Right renal cortex interstitium (tissue), 3 donors: ENCODE data around the gene BAG1. TPM values are rescaled to one million over a fixed set of nuclear protein-coding genes. Genes with fewer than 3 reads are reported as not detected.

ENCODE experiments used
- DNase-seq, 3 donors: peaks; one replicate each; pipeline ENCODE4 v3.0.0-alpha.2; 2013; ENCODE audit warnings: low read depth in 3 of 3, low spot score in 2 of 3
- polyA plus RNA-seq, 3 donors: library from polyadenylated mRNA; unstranded; fragments of 120-200 nt; gene quantifications; one replicate each; pipeline ENCODE4 v1.2.1, GENCODE V29; 2013; ENCODE audit not compliant: insufficient read length in 3 of 3

BAG1 gene
- polyA plus RNA-seq, 3 donors, result 76.0 to 82.0 (median 81.0) TPM

DNA sequence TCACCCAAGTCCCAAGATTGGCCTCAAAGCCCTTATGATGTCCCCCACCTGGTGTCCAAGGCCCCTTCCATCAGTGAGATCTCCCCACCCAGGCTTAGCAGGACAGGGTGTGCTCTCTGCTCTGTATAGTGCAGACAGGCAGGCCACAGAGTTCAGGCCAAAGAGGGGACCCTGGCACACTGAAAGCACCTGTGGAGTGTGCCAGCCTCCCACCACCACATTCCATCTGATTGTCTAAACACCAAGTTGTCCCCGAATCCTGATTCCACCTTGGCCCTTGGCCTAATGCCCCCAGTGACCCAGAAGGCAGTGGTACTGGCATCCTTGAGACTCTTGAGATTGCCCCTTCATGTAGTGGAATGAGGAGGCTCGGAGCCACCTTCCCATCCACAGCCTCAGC, 19.2 kb downstream of the BAG1 start:
- DNase-seq, result no peak

DNA sequence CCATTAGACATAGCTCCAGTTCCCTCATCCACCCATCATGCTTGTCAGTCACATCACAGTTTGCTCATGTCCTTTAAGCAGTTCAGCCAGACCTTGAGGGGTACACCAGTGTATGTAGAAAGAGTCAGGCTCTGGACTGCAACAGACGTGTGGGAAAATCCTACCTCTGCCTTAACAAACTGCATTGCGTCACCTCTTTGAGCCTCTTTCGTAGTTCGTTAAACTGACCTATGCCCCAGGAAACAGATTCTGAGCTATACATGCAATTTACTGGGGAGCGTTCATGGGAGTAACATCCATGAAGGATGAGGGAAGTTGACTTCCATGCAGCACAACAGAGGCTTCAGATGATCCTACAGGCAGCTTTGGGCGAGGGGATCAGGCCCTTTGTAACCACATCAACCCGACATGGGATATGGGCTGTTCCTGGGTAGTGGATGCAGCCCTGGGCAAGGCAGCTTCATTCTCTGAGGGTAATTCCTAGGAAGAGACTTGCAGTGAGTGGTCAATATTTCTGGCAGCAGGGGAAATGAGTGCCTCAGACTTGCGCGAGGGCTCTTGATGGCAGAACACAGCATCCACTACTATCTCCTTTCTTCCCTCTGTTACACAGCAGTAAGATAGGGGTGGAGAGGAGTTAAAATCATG, 20.2 kb downstream of the BAG1 start:
- no peak for DNase-seq

DNA sequence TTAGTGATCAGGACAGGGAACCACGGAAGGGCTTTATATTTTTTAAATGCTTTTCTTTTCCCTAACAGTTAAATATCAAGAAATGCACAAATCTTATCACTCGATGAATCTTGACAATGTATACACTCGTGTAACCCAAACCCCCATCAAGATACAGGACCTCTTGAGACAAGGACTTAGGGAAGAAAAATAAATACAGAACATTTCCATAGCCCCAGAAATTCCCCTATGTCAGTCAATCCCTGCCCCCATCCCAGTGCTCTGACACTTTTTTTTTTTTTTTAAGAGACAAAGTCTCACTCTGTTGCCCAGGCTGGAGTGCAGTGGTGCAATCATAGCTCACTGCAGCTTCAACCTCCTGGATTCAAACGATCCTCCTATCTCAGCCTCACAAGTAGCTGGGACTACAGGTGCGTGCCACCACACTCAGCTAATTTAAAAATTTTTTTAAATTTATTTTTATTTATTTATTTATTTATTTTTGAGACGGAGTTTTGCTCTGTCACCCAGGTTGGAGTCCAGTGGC, 21.8 kb downstream of the BAG1 start:
- no peak for DNase-seq

DNA sequence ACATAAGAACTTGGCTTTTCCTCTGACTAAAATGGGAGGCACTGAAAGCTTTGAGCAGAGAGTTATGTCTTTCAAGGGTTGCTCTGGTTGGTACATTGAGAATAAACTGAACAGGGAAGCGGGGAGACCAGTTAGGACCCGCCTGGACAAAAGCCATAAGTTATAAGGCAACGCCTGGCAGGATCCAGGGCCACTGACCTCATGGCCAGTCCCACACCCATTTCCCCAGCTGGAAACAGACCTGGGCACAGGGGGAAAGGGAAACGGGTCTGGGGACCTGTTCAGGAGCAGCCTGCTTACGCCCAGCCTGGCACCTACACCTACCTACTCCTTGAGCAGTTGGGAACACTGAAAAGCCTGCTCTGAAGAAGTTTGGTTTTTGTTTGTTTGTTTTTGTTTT, 23.2 kb downstream of the BAG1 start:
- DNase-seq, result no peak

DNA sequence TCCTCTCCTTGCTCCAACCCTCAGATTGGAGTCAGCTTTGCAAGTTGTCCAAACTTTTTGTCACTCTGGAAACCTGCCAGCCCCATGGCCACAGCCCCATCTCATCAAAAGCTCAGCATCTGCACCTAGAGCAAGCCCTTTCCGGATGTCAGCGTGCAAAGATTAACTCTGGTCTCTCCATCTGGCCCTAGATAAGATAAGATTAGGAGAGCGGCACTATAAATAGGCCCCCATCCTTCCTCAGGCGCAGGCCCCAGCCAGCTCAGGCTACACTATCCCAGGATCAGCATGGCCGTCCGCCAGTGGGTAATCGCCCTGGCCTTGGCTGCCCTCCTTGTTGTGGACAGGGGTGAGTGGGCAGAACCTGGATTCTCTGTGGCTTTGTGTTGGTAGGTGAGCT, 24.6 kb downstream of the BAG1 start, which contains the start of gene SPINK4:
TSS of gene SPINK4 (plus strand) at position 247 of the 400 bp plus-strand sequence. CDS start at position 289, 42 bp downstream.
- no peak for DNase-seq

DNA sequence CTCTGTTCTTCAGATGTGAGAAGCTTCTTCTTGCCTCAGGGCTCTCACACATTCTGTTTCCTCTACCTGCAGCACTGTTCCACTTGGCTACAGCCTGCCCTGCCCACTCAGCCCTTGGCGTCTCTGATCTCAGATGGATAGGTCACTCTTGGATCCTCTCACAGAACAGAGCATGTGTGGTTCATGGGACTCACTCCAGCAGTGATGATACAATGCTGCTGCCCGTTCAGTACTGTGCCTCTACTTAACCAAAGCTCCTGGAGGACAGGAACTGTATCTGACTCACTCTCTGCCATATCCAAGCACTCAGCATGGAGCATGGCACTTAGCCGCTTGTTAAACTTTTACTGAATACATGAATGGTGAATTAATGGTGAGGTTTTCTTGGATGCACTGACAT, 27.9 kb downstream of the BAG1 start:
- no peak for DNase-seq

DNA sequence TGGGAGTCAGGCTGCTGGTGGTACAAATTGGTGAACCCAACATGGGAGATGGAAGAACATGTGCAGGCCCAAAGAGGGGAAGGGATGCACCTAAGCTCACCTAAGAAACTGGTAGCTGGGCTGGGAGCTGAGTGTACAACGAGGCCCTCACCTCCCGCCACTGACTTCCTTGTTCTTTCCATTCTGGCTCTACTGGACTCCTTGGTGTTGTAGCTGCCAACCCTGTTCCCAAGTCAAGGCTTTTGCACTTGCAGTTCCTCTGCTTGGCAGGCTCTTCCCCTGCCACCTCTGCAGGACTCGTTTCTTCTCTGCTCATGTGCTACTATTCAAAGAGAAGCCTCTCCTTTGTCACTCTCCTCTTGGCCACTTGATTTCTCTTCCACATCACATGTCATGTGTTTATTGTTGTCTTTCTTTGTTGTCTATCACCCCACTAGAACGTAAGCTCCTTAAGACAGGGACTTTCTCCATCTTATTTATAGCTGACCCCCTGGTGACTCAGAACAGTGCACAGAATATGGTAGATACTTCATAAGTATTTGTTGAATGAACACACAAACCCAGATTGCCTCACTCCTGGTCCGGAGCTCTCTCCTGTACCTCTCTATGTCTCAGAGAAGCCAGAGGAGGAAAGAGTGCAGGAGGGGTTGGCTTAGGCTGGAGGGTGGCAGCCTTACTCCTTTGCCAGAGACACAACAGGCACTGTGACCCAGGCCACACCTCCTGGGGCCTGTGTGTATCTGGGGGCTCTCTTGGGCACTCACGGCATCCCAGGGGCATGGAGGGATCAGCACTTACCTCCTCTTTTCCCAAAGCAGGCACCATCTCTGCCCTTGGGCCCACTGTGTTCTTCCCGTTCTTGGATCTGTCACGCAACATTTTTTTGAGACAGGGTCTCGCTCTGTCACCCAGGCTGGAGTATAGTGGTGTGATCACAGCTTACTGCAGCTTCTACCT, 29.7 kb downstream of the BAG1 start:
- no peak for DNase-seq

DNA sequence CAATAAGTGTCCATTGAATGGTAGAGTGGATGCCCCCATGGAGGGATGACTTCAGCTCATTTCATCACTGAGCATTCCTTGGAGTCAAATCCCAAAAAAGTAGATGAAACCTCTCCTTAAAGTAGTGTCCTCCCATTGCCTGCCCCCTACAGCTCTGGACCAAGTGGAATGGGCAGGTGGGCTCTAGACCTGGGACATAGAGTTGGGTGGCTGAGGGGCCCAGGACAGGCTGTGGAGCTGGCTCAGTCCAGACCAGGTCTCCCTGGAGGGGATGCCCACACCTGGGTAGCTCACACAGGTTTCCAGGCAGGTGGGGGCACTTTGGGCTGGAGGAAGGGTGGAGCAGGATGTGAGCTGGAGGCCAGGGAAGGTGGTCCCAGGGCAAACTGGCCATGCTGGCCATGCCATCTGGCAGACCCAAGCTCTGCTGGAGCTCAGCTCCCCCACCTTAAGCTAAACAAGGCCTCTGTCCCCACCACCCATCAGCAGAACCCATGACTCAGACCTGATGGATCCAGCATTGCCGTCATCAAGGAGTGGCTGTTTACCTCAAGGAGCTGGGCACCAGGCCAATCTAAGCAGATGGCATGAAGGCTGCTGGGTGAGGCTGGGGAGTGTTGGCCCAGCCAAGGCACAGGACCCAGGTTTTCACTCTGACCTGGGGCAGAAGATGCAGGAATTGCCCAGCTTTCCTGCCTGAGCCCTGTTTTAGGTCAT, 30.7 kb downstream of the BAG1 start:
- no peak for DNase-seq

DNA sequence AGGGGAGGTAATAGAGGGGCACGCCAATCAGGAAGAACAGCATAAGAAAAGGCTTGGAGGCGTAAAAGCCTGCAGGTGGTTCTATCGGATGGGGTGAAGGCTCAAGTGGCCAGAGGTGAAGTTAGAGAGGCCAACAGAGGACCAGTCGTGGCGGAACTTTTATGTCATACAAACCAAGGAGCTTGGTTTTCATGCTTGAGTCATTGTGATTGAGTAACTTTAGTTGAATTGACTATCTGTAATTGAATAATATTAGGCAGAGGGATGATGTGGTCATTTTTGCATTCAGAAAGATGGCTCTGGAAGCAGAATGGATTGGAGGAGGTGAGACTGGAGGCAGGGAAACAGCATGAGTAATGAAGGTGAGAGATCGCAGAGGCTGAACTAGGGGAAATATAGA, 31.7 kb downstream of the BAG1 start:
- no peak for DNase-seq

DNA sequence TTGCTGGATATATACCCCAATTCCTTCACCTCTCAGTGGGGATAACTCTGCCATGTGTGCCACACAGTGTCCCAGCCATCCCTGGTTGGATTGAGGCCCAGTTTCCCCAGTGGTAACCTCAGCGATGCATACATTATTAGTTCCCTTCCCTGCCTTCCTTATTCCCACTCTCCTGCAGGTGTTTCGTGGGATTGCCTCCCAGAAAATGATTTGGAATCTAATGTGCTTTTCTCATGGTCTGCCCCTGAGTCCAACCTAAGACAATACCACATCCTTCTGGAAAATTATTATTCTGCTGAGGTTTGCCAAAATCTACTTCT, 32.9 kb downstream of the BAG1 start:
- no peak for DNase-seq

DNA sequence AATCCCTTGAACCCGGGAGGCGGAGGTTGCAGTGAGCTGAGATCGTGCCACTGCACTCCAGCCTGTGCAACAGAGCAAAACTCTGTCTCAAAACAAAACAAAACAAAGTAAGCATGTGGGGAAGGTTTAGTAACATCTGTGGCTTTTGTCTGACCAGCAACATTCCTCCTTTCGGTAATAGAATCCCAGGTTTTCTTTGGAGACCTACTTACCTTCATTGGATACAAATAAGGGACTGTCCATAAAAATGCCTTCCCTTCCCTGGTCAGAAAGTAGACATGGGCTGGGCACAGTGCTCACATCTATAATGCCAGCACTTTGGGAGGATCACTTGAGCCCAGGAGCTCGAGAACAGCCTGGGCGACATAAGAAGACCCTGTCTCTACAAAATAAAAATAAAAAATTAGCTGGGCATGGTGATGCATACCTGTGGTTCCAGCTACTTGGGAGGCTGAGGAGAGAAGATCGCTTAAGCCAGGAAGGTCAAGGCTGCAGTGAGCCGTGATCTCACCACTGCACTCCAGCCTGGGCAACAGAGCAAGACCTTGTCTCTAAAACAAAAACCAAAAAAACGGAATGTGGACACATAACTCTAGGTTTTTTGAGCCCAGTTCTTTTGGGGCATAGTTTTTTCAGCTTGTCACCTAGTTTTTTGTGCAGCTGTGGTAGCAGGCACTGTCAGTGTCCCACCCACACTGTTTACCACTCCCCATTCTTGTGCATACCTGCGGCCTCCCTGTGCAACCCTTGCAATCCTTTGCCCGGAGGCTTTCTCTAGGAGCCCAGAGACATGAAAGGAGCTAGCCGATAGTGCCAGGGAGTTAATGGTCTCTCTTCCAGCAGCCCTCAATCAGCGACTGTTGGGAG, 33.5 kb downstream of the BAG1 start:
- DNase-seq, result no peak

DNA sequence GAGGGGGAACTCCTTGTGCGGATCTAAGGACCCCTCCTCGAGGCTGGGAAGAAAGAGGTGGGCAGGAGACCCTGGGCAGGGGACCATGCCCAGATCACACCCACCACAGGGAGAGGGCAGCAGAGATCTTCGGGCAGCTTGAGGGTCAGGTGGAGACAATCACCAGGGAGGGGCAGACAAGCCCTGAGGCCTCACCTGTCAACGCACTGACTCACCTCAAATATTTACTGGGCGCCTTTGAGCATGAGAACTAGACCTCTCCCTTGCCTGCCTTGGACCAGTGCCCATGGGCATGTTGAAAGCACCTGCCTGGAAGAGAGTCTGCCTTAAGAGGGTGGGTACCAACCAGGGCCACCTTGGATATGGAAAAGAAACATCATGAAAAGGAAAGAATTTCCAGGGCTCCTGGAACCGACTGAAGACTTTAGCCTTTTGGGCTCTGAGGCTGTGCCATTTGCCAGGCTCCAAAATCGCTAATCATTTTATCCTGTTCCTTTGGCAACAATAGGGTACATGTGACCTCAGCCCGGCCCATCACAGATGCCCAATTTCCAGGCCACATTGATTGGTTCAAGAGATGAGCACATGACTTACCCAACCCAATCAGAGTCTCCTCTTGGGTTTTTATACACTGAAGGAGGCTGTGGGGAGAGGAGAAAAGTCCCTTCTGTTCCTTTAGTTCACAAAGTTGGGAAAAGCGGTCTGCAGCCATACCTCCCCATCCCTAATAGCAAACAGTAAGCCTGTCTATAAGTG, 35.0 kb downstream of the BAG1 start:
- no peak for DNase-seq

DNA sequence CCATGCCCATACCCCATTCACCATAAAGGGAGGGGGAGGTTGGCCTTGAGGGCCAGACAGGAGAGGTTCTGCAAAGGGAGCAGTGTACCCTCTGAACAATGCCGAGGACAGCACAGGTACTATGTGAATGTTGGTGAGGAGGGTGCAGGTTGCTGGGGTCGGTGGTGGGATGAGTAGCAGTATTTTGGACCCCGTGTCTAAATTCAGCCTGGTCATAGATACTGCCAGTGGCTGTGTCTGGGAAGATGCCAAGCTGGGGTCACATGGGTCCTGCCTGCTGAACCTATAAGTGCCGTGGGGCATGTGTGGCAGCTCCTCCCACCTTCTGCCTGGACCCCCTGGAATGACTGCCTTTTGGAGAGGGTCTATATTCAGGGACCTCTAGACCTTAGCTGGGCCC, 35.9 kb downstream of the BAG1 start:
- DNase-seq, result no peak

DNA sequence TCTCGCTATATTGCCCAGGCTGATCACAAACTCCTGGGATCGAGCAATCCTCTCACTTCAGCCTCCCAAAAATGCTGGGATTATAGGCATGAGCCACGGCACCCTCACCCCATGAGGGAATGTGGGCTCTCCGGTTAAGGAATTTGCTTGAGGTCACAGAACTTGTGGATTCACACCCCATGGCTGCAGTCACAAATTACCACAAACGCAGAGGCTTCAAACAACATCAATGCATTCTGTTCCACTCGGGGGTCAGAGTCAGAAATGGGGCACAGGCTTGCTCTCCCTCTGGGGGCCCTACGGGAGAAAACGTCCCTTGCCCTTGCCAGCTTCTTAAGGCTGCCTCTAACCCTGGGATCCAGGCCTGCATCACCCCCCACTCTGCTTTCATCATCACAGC, 36.8 kb downstream of the BAG1 start:
- no peak for DNase-seq

DNA sequence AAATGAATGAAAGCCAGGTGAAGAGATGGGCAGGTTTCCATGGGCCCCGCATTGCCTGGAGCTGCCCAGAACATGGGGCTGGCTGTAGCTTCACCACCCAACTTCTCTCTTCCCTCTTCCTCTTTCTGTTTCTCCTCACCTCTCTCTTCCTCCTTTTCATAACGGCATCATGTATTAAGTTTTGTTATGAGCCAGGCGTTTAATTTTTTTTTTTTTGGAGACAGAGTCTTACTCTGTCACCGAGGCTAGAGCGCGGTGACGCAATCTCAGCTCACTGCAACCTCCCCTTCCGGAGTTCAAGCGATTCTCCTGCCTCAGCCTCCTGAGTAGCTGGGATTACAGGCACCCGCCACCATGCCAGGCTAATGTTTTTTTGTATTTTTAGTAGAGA, 37.5 kb downstream of the BAG1 start:
- DNase-seq, result no peak

DNA sequence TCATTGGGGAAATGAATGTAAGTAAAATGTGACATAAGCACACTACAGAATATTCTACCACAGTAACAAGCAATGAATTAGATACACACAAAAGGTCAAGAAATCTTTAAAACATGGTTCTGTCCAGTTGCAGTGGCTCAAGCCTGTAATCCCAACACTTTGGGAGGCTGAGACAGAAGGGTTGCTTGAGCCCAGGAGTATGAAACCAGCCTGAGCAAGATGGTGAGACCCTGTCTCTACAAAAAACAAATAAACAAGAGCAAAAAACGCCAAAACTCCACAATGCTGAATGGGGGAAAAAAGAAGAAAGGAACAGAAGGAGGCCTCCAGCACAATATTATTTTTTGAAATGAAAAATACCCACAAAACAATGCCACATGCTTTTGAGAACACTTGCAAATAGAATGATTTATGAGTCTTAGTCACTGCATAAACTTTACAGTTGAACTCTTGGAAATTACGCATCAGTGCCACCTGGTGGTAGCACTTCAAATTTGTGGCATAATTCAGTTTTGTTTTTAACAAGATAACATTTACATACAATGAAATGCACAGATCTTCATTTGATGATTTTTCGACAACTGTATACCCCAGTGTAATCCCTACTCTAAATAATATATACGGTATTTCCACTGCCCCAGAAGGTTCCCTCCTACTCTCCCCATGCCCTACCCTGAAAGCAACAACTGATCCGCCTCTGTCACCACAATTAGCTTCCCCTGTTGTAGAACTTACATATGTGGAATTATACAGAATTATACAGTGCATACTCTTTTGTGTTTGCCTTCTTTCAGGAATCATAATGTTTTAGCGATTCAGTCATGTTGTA, 39.0 kb downstream of the BAG1 start:
- DNase-seq, result peak; percentile 57 to 77 (median 60)

DNA sequence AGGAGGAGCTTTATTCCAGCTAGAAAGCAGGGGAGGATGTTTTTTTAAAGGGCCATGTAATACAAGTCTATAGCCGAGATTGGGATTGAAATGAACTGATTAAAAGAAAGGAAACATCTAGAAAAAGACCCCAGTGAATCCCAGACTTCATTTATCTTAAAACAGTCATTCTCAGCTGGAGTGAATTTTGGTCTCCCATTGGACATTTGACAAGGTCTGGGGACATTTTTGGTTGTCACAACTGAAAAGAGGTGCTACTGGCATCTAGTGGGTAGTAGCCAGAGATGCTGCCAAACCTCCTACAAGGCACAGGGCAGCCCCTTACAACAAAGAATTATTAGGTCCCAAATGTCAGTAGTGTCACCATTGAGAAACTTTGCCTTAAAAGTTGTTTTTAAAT, 40.8 kb downstream of the BAG1 start:
- DNase-seq, result no peak

DNA sequence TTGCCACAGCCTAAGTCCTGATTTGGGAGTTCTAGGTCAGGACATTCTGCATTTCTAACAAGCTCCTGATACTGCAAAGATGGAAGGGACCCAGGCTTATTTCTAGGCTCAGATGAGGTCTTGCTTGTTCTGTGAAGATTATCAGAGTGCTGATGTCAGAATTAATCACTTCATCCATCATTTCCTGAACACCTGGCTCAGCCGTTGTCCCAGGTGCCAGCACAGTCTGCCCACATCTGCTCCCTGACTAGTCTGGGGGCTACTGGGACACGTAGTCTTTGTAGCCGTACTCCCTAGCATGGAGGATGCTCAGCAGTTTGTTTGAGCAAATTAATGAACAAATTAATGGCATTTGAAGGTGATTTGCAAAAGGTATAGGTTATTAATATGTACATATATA, 42.5 kb downstream of the BAG1 start:
- no peak for DNase-seq

DNA sequence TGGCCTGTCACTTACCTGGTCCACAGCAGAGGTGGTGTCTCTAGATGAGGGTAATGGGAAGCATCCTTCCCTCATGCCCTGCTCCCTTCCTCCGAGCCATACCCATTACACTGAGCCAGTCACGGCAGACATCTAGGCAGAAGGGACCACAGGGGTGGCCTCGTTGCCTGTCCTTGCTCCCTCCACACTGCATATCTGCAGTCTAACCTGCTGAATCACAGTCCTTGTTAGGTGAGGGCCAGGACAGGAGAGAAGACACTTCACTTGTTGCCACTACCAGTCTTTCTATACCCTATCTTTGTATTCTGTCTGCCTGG, 43.0 kb downstream of the BAG1 start:
- no peak for DNase-seq
